Endothelial cell of umbilical vein (primary cell): ENCODE data around the gene SOCS3. TPM values are rescaled to one million over a fixed set of nuclear protein-coding genes. Genes with fewer than 3 reads are reported as not detected.

ENCODE experiments used
- BruUV-seq: library from RNA; stranded (reverse); fragments of 400-500 nt; replicated peaks from 2 replicates; lab custom pipeline; 2021; lab: Mats Ljungman, UMichigan
- CTCF ChIA-PET: fragments of 300-600, 350-600 bp; sonication (Branson Sonifier 250); formaldehyde crosslinking; loops from one replicate; lab custom pipeline; 2021; ENCODE audit warnings: antibody characterized with exemption, inconsistent platforms; lab: Charles Lee
- POLR2A ChIA-PET: fragments of 300-600, 350-600 bp; sonication (Branson Sonifier 250); formaldehyde crosslinking; loops from one replicate; lab custom pipeline; 2021; ENCODE audit warnings: antibody characterized with exemption, inconsistent platforms; lab: Charles Lee
- DNase-seq: peaks from one replicate; pipeline ENCODE4 v3.0.0-alpha.2; 2011; ENCODE audit warnings: low read depth, low spot score
- FAIRE-seq: peaks from 2 replicates; lab custom pipeline; 2011; peaks lifted over from hg19 to GRCh38; lab: Jason Lieb, UNC
- H2AFZ ChIP-seq: 2 replicates; pipeline ENCODE4 v1.6.0; 2012; ENCODE audit warnings: low read depth, low read length, control low read depth, inconsistent platforms
- H3K27ac ChIP-seq: 2 replicates; pipeline ENCODE4 v1.5.1; 2011; ENCODE audit warnings: low read depth, mild to moderate bottlenecking, control low read depth, low read length, moderate library complexity; ENCODE audit not compliant: insufficient read depth
- H3K27me3 ChIP-seq, 2 experiments: 2 replicates each; pipeline versions ENCODE4 v1.6.0 to v1.6.1; 2011; ENCODE audit warnings: low read length in 2 of 2, mixed read lengths in 1 of 2; ENCODE audit not compliant: control insufficient read depth in 2 of 2, insufficient read depth in 2 of 2
- H3K36me3 ChIP-seq, 2 experiments: 2 replicates in 1 of 2; 3 replicates in 1 of 2; pipeline ENCODE4 v1.5.1; 2011; ENCODE audit warnings: low read length in 2 of 2, mild to moderate bottlenecking in 1 of 2, moderate library complexity in 1 of 2; ENCODE audit not compliant: control insufficient read depth in 2 of 2, insufficient read depth in 2 of 2; ENCODE audit errors: extremely low read depth in 1 of 2
- H3K4me1 ChIP-seq: 3 replicates; pipeline ENCODE4 v1.5.1; 2011; ENCODE audit warnings: mild to moderate bottlenecking, low read length; ENCODE audit not compliant: control insufficient read depth, insufficient read depth; ENCODE audit errors: extremely low read depth
- H3K4me2 ChIP-seq: 2 replicates; pipeline ENCODE4 v1.6.1; 2011; ENCODE audit warnings: low read length, control low read depth, mixed read lengths; ENCODE audit not compliant: insufficient read depth
- H3K4me3 ChIP-seq, 3 experiments: fragments of 200-600 bp in 1 of 3; sonication (generic), shearing (Covaris generic) in 1 of 3; replicated peaks in 1 of 3; 2 replicates each; pipeline ENCODE4 v1.5.1; 2011 to 2016; ENCODE audit warnings: control low read depth in 3 of 3, low read length in 3 of 3, mild to moderate bottlenecking in 2 of 3, inconsistent platforms in 1 of 3, low read depth in 1 of 3, moderate library complexity in 1 of 3; ENCODE audit not compliant: insufficient read depth in 1 of 3
- H3K79me2 ChIP-seq: 2 replicates; pipeline ENCODE4 v1.6.0; 2012; ENCODE audit warnings: low read length, inconsistent platforms; ENCODE audit not compliant: control insufficient read depth, insufficient read depth
- H3K9ac ChIP-seq: replicated peaks from 2 replicates; pipeline ENCODE3; 2011; ENCODE audit warnings: low read length, control low read depth; ENCODE audit not compliant: insufficient read depth; ENCODE audit errors: extremely low read depth
- H3K9me1 ChIP-seq: replicated peaks from 3 replicates; pipeline ENCODE4 v1.6.0; 2011; ENCODE audit warnings: mild to moderate bottlenecking, low read length; ENCODE audit not compliant: control insufficient read depth, insufficient read depth; ENCODE audit errors: extremely low read depth
- H3K9me3 ChIP-seq: replicated peaks from 2 replicates; pipeline ENCODE4 v1.5.1; 2012; ENCODE audit warnings: low read length, inconsistent platforms; ENCODE audit not compliant: control insufficient read depth, insufficient read depth
- H4K20me1 ChIP-seq: replicated peaks from 2 replicates; pipeline ENCODE3; 2011; ENCODE audit warnings: mild to moderate bottlenecking, low read length; ENCODE audit not compliant: control insufficient read depth, insufficient read depth; ENCODE audit errors: extremely low read depth
- FOS ChIP-seq: IDR thresholded peaks from 2 replicates; pipeline ENCODE4 v1.6.1; 2011; ENCODE audit warnings: mild to moderate bottlenecking, low read length, moderate library complexity, borderline replicate concordance; ENCODE audit not compliant: insufficient read depth
- GATA2 ChIP-seq: IDR thresholded peaks from 2 replicates; pipeline ENCODE4 v1.7.0; 2011; ENCODE audit warnings: low read depth, mild to moderate bottlenecking, moderate library complexity, mixed read lengths, low read length; ENCODE audit not compliant: insufficient read length, insufficient read depth
- MYC ChIP-seq: IDR thresholded peaks from one replicate; pipeline ENCODE4 v1.6.1; 2011; ENCODE audit warnings: mild to moderate bottlenecking, low read depth, low read length
- POLR2A ChIP-seq: IDR thresholded peaks from 2 replicates; pipeline ENCODE4 v1.6.1; 2012; ENCODE audit warnings: low read depth, mild to moderate bottlenecking, control low read depth, low read length
- POLR2AphosphoS5 ChIP-seq: IDR thresholded peaks from 2 replicates; pipeline ENCODE4 v1.6.1; 2012; ENCODE audit warnings: low read depth, mild to moderate bottlenecking, control low read depth, low read length, moderate library complexity; ENCODE audit not compliant: insufficient read depth
- dilution Hi-C: fragments of 300-500 bp; cut with MboI; formaldehyde crosslinking; loops from one replicate; pipeline ENCODE4 v1.15.0; 2019; ENCODE audit warnings: low sequenced_read_pairs; ENCODE audit not compliant: extremely low pct_ligation_motif_present
- intact Hi-C: fragments of 100-400 bp; cut with micrococcal nuclease; formaldehyde crosslinking; loops from one replicate; pipeline ENCODE4 v1.10.0; 2022
- polyA plus RNA-seq, 4 experiments: library from polyadenylated mRNA; depleted of rRNA in 3 of 4; stranded (reverse) in 3 of 4; unstranded in 1 of 4; fragments of >200 nt; gene quantifications; 2 replicates each; pipeline versions ENCODE4 v1.2.1 to v1.2.3, GENCODE V29; 2011 to 2012; ENCODE audit warnings: missing spikeins in 1 of 4
- total RNA-seq: library from RNA; stranded (reverse); gene quantifications from 2 replicates; pipeline ENCODE4 v1.2.3, GENCODE V29; 2021
- TF ChIP-seq, protein P1 (sequence below), 2 donors: IDR thresholded peaks; 1 replicate in 1 of 2; 2 replicates in 1 of 2; pipeline ENCODE4 v1.5.1; 2011; ENCODE audit warnings: low read length in 2 of 2, mild to moderate bottlenecking in 2 of 2, moderate library complexity in 2 of 2, control low read depth in 1 of 2, inconsistent platforms in 1 of 2, low read depth in 1 of 2; ENCODE audit not compliant: insufficient read depth in 1 of 2; ENCODE audit errors: extremely low read depth in 1 of 2

SOCS3 gene
- total and polyA plus RNA-seq, 2 donors (not counting 3 experiments of a cell fraction or from before 2014, with no cell fraction given), result 6.2 to 14.3 TPM

DNA sequence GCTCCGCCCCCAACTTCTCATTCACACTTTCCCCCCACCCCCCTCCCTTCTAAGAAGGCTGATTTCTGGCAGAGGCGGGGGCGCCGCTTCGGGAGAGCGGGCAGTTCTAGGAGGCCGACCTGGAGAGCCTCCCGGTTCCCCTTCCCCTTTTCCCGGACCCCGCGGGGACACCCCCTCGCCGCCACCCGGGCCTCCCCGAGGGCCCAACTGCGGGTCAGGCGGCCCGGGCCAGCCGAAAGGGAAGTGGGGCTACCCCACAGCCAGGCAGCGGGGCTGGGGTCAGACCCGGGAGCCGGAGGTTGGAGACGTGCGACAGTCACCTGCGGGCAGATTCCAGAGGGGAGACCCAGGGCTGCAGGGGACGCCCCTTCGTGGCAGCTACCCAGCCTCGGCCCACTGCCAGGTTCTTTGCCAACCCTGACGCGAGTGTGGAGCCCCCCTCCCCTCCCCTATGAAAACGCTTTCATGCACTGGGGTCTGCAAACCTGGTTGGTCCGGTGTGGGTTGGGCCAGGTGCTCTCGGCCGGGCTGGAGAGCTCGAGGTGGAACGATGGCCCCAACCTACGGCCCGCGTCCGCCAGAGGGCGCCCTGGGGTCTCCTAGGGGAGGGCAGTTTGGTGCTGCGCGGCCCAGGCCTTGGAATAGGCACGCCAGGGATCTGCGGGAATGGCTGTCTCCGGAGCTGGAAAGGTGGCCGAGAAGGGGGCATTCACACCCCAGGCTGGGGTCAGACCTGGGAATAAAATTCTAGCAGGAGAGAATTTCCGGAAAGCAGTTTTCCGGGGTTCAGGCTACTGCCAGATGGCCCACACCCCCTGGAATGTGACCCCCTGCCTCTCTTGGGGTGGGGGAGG is 721 bp upstream of the SOCS3 start:
- Histone ChIP-seq H3K4me3 (peak overlapping the region; percentile 28 to 46 (median 39)), H3K27ac (peak overlapping the region; percentile 54), H3K9me3 (no peaks in the 10 kb centered on the region), H2AFZ (peak overlapping the region; percentile 49), H3K9me1 (no peaks in the 10 kb centered on the region), H3K4me2 (peak overlapping the region; percentile 62), H3K79me2 (peaks cover 24% of the 10 kb centered on the region), H4K20me1 (no peaks in the 10 kb centered on the region), H3K4me1 (peaks cover 36% of the 10 kb centered on the region), H3K27me3 (no peaks in the 10 kb centered on the region), H3K9ac (peak overlapping the region; percentile 75), H3K36me3 (peaks cover 3 to 9% of the 10 kb centered on the region in 2 experiments)
- FAIRE-seq, result peak; percentile 84
- ChIA-PET CTCF (interaction anchor here (0.6 to 5.7 kb wide), 36 partner anchors 9 to 350 kb away, joined by 3 to 184 read pairs (median 10); partner anchors contain the start of gene PGS1), POLR2A (interaction anchor here (0.8 to 2.3 kb wide), 13 partner anchors 14 to 59 kb away, joined by 3 to 12 read pairs (median 4); no protein-coding TSS in a partner anchor)
- no TSS peak for BruUV-seq
- peak; percentile 84 for DNase-seq
- no peak for TF ChIP-seq GATA2
- no peak for TF ChIP-seq POLR2A
- TF ChIP-seq, protein P1, sequence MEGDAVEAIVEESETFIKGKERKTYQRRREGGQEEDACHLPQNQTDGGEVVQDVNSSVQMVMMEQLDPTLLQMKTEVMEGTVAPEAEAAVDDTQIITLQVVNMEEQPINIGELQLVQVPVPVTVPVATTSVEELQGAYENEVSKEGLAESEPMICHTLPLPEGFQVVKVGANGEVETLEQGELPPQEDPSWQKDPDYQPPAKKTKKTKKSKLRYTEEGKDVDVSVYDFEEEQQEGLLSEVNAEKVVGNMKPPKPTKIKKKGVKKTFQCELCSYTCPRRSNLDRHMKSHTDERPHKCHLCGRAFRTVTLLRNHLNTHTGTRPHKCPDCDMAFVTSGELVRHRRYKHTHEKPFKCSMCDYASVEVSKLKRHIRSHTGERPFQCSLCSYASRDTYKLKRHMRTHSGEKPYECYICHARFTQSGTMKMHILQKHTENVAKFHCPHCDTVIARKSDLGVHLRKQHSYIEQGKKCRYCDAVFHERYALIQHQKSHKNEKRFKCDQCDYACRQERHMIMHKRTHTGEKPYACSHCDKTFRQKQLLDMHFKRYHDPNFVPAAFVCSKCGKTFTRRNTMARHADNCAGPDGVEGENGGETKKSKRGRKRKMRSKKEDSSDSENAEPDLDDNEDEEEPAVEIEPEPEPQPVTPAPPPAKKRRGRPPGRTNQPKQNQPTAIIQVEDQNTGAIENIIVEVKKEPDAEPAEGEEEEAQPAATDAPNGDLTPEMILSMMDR (IDR thresholded peaks at IDR 0.05; ENCODE audit: extremely low read depth in 1 of 2, insufficient read depth in 1 of 2, low read depth in 1 of 2, low read length in 2 of 2), result peak; percentile 90 to 98
- TF ChIP-seq POLR2AphosphoS5, result no peak
- no peak for TF ChIP-seq MYC
- no peak for TF ChIP-seq FOS
- intact Hi-C loops, result loop anchor here (1.0 to 5.0 kb wide), 9 partner anchors 14 to 347 kb away; no protein-coding TSS in a partner anchor
- dilution Hi-C loops, result no loop called here
